Measurements from ENCODE around the gene AAGAB.

AAGAB gene

DNA sequence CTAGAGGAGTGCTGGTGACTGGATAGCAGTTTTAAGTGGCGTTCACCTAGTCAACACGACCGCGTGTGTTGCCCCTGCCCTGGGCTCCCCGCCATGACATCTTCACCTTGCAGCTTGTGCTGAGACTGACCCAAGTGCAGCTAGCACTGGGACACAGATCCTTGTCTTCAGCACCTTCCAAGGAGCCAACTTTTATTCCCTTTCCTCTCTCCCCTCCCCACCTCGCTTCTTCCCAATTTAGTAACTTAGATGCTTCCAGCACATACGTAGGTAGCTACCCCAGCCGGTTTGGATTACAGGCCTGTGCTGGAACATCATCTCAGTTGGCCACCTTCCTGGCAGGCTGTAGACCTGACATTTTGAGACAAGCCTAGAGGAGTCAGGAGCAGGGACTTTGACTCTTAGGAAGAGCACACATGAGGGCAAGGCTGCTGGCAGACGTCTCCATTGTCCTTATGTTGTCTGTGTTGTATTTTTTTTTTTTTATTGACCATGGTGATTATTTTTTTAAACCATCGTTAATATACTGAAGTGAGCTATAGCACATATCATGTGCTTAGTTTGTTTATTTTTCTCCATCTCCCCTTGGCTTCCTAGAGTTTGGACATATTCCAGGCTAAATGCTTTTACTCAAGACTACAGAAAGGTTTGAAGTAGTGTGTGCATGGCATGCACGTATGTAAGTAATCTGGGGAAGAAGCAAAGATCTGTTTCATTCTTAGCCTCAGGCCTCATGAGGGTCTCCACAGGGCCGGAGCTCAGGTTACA lies 61.1 kb downstream of the AAGAB start:
- H3K9me3 ChIP-seq (ENCODE audit: control insufficient read depth in 5 of 5, low read length in 5 of 5): no peaks in the 10 kb centered on the region
- H3K4me3 ChIP-seq (ENCODE audit: low read depth in 1 of 5, low read length in 5 of 5): no peak overlapping the region
- no peak overlapping the region for H3K9ac ChIP-seq (ENCODE audit: low read length in 5 of 5)
- H3K27ac ChIP-seq (ENCODE audit: low read depth, low read length): peak overlapping the region; percentile 55
- no peaks in the 10 kb centered on the region for H3K27me3 ChIP-seq (ENCODE audit: control insufficient read depth in 5 of 5, insufficient read depth in 4 of 5, low read length in 5 of 5)
- peaks cover 7 to 51% (median 39%) of the 10 kb centered on the region in 5 donors for H3K36me3 ChIP-seq (ENCODE audit: control insufficient read depth in 5 of 5, insufficient read depth in 5 of 5, low read length in 5 of 5)
- H3K4me1 ChIP-seq (ENCODE audit: control insufficient read depth in 5 of 5, insufficient read depth in 5 of 5, low read length in 5 of 5): peaks cover 14 to 52% (median 30%) of the 10 kb centered on the region in 5 donors

DNA sequence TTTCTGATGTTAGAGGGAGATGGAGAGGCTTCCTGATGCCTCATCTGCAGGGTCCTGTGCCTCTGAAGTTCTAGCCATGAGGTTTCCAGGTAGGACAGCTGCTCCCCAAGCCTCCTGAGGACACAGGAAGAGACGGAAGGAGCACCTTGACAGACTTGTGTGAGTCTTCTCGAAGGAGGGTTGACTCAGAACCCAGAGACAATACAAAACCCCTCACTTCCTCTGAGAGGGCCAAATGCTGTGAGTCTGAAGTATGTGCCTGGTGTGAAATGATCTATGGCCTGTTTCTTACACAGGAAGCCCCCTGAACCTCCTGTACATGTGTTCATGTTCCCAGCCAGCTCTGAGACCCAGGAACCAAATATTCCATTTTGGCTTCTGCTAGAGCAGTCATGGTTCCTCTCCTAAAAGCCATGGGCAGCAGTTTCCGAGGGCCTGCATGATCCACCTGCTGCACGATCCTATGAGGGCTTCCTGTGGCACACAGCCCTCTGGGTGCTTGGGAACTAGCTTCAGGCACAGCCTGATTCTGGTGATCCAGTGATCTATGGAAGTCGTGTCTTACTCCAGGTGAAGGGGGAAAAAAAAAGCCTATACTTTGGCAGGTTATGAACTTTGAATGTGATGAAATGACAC lies 62.2 kb downstream of the AAGAB start:
- H3K4me1 ChIP-seq (ENCODE audit: control insufficient read depth in 5 of 5, insufficient read depth in 5 of 5, low read length in 5 of 5): peaks cover 14 to 60% (median 40%) of the 10 kb centered on the region in 5 donors
- peaks cover 7 to 57% (median 46%) of the 10 kb centered on the region in 5 donors for H3K36me3 ChIP-seq (ENCODE audit: control insufficient read depth in 5 of 5, insufficient read depth in 5 of 5, low read length in 5 of 5)
- no peak overlapping the region for H3K27ac ChIP-seq (ENCODE audit: low read depth, low read length)
- no peaks in the 10 kb centered on the region for H3K9me3 ChIP-seq (ENCODE audit: control insufficient read depth in 5 of 5, low read length in 5 of 5)
- no peak overlapping the region for H3K9ac ChIP-seq (ENCODE audit: low read length in 5 of 5)
- no peak overlapping the region for H3K4me3 ChIP-seq (ENCODE audit: low read depth in 1 of 5, low read length in 5 of 5)
- no peaks in the 10 kb centered on the region for H3K27me3 ChIP-seq (ENCODE audit: control insufficient read depth in 5 of 5, insufficient read depth in 4 of 5, low read length in 5 of 5)

DNA sequence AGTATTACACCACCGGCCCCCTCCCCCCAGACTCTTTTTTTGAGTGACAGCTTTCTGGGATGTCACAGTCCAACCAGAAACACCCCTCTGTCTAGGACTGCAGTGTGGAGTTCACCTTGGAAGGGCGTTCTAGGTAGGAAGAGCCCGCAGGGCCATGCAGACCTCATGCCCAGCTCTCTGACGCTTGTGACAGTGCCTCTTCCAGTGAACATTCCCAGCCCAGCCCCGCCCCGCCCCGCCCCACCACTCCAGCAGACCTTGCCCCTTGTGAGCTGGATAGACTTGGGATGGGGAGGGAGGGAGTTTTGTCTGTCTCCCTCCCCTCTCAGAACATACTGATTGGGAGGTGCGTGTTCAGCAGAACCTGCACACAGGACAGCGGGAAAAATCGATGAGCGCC lies 63.6 kb downstream of the AAGAB start:
- Histone ChIP-seq H3K4me3 (ENCODE audit: low read depth in 1 of 5, low read length in 5 of 5) (no peak overlapping the region), H3K4me1 (ENCODE audit: control insufficient read depth in 5 of 5, insufficient read depth in 5 of 5, low read length in 5 of 5) (peaks cover 14 to 66% (median 50%) of the 10 kb centered on the region in 5 donors), H3K27me3 (ENCODE audit: control insufficient read depth in 5 of 5, insufficient read depth in 4 of 5, low read length in 5 of 5) (no peaks in the 10 kb centered on the region), H3K9me3 (ENCODE audit: control insufficient read depth in 5 of 5, low read length in 5 of 5) (no peaks in the 10 kb centered on the region), H3K27ac (ENCODE audit: low read depth, low read length) (peak overlapping the region; percentile 96), H3K9ac (ENCODE audit: low read length in 5 of 5) (no peak overlapping the region), H3K36me3 (ENCODE audit: control insufficient read depth in 5 of 5, insufficient read depth in 5 of 5, low read length in 5 of 5) (peaks cover 7 to 61% (median 56%) of the 10 kb centered on the region in 5 donors)

DNA sequence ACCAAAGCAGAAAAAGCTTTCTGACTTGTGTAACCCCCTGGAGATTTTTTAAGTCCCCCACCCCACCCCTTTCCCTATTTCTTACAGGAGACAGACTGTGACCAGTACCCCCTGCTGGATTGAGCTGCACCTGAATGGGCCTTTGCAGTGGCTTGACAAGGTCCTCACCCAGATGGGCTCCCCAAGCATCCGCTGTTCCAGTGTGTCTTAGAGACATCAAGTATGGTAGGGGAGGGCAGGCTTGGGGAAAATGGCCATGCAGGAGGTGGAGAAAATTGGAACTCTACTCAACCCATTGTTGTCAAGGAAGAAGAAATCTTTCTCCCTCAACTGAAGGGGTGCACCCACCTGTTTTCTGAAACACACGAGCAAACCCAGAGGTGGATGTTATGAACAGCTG lies 64.1 kb downstream of the AAGAB start:
- peaks cover 18 to 70% (median 53%) of the 10 kb centered on the region in 5 donors for H3K4me1 ChIP-seq (ENCODE audit: control insufficient read depth in 5 of 5, insufficient read depth in 5 of 5, low read length in 5 of 5)
- no peak overlapping the region for H3K9ac ChIP-seq (ENCODE audit: low read length in 5 of 5)
- H3K27me3 ChIP-seq (ENCODE audit: control insufficient read depth in 5 of 5, insufficient read depth in 4 of 5, low read length in 5 of 5): no peaks in the 10 kb centered on the region

DNA sequence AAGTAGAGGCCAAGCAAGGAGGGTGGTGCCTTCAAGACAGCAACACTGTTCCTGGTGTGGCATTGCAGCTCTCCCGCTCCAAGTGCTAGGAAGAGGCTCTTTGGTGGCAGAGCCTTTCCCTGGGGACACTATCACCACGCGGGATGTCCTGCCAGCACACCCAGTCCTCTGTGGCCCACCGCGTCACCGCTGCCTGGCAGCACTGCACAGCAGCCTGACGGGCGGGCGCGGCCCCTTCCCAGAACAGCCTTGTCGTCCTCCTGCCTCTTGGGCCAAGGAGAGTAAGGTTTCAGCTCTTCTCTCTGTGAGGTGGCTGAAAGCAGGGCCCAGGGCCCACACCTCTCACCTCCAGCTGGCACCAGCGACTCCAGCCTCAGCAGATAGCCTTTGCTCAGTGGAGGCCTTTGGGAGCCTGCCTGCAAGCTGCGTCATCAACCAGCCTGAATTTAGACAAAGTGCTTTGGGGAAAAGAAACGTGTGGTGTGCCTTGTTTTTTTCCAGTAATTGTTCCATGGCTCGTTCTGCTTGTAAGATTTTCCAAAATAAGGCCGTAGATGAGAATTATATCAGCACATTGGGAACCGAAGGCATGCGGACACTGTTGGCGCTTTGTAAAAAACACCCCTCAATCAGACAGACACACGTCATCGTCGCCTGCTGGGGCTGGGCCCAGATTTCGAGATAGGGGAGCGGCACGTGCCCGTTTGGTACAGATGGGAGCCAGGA lies 65.0 kb downstream of the AAGAB start:
- no peaks in the 10 kb centered on the region for H3K27me3 ChIP-seq (ENCODE audit: control insufficient read depth in 5 of 5, insufficient read depth in 4 of 5, low read length in 5 of 5)
- H3K4me3 ChIP-seq (ENCODE audit: low read depth in 1 of 5, low read length in 5 of 5): no peak overlapping the region
- no peaks in the 10 kb centered on the region for H3K9me3 ChIP-seq (ENCODE audit: control insufficient read depth in 5 of 5, low read length in 5 of 5)
- peak overlapping the region; percentile 96 for H3K27ac ChIP-seq (ENCODE audit: low read depth, low read length)
- peak overlapping the region in 4 of 5 donors; percentile 49 to 84 (median 72) for H3K9ac ChIP-seq (ENCODE audit: low read length in 5 of 5)
- H3K4me1 ChIP-seq (ENCODE audit: control insufficient read depth in 5 of 5, insufficient read depth in 5 of 5, low read length in 5 of 5): peaks cover 19 to 70% (median 52%) of the 10 kb centered on the region in 5 donors
- peaks cover 7 to 67% (median 59%) of the 10 kb centered on the region in 5 donors for H3K36me3 ChIP-seq (ENCODE audit: control insufficient read depth in 5 of 5, insufficient read depth in 5 of 5, low read length in 5 of 5)

More for the DNA sequence above, 64.1 kb downstream of the AAGAB start:
- no peak overlapping the region for H3K4me3 ChIP-seq (ENCODE audit: low read depth in 1 of 5, low read length in 5 of 5)
- peaks cover 7 to 61% (median 53%) of the 10 kb centered on the region in 5 donors for H3K36me3 ChIP-seq (ENCODE audit: control insufficient read depth in 5 of 5, insufficient read depth in 5 of 5, low read length in 5 of 5)
- peak overlapping the region; percentile 96 for H3K27ac ChIP-seq (ENCODE audit: low read depth, low read length)
- no peaks in the 10 kb centered on the region for H3K9me3 ChIP-seq (ENCODE audit: control insufficient read depth in 5 of 5, low read length in 5 of 5)

DNA sequence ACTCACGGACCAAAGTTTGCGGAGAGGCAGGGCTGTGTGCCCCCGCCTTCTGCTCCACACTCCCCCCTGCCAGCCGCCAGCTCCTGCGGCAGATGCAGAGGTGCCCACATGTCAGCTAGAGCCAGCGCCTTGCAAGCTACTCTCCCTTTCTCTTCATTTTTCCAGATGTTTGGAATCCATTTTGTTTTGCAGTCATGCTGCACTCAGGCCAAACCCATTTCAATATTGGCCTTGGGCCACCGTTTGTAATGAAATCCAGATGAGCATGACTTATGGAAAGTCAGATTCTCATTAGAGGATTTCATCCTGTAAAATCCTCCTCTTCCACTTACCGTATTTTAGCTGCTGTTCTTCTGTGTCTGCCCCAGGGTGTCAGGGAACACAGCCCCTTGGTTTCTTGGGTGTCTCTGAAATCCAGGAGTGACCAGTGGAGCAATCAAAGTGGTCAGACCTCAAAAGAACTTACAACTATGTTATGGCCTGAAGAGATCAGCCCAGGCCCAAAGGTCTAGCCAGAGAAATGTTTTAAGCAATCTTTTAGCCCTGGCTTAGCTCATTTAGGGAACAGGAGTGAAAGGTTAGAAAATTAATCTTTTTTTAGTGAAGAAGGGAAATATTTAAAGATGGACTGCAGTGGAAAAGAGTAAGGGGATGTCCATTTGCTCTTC lies 65.8 kb downstream of the AAGAB start:
- Histone ChIP-seq H3K4me1 (ENCODE audit: control insufficient read depth in 5 of 5, insufficient read depth in 5 of 5, low read length in 5 of 5) (peaks cover 21 to 70% (median 49%) of the 10 kb centered on the region in 5 donors), H3K9me3 (ENCODE audit: control insufficient read depth in 5 of 5, low read length in 5 of 5) (no peaks in the 10 kb centered on the region), H3K27me3 (ENCODE audit: control insufficient read depth in 5 of 5, insufficient read depth in 4 of 5, low read length in 5 of 5) (no peaks in the 10 kb centered on the region), H3K4me3 (ENCODE audit: low read depth in 1 of 5, low read length in 5 of 5) (no peak overlapping the region), H3K27ac (ENCODE audit: low read depth, low read length) (peak overlapping the region; percentile 96), H3K9ac (ENCODE audit: low read length in 5 of 5) (peak overlapping the region; percentile 48 to 84 (median 70)), H3K36me3 (ENCODE audit: control insufficient read depth in 5 of 5, insufficient read depth in 5 of 5, low read length in 5 of 5) (peaks cover 7 to 68% (median 60%) of the 10 kb centered on the region in 5 donors)

DNA sequence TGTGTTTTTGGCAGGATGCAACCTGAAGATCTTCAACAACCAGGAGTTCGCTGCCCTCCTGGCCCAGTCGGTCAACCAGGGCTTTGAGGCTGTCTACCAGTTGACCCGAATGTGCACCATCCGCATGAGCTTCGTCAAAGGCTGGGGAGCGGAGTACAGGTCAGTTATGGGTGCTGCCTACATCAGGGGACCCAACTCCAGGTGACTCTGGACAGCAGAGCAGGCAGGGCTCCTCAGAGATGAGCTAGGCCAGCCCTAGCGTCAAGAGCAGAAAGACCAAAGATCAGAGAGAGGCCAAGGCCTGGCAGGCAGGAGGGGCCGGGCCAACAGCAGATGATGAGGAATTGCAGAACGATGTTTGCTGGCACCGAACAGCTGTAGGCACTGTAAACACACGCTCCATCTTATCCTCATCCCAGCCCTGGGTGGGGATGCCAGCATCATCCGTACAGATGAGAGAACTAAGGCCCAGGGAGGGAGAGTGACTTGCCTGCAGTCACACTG lies 67.1 kb downstream of the AAGAB start:
- Histone ChIP-seq H3K4me1 (ENCODE audit: control insufficient read depth in 5 of 5, insufficient read depth in 5 of 5, low read length in 5 of 5) (peaks cover 21 to 75% (median 54%) of the 10 kb centered on the region in 5 donors), H3K9ac (ENCODE audit: low read length in 5 of 5) (no peak overlapping the region), H3K4me3 (ENCODE audit: low read depth in 1 of 5, low read length in 5 of 5) (no peak overlapping the region), H3K9me3 (ENCODE audit: control insufficient read depth in 5 of 5, low read length in 5 of 5) (no peaks in the 10 kb centered on the region), H3K27ac (ENCODE audit: low read depth, low read length) (peak overlapping the region; percentile 96), H3K27me3 (ENCODE audit: control insufficient read depth in 5 of 5, insufficient read depth in 4 of 5, low read length in 5 of 5) (no peaks in the 10 kb centered on the region), H3K36me3 (ENCODE audit: control insufficient read depth in 5 of 5, insufficient read depth in 5 of 5, low read length in 5 of 5) (peaks cover 7 to 62% (median 56%) of the 10 kb centered on the region in 5 donors)

DNA sequence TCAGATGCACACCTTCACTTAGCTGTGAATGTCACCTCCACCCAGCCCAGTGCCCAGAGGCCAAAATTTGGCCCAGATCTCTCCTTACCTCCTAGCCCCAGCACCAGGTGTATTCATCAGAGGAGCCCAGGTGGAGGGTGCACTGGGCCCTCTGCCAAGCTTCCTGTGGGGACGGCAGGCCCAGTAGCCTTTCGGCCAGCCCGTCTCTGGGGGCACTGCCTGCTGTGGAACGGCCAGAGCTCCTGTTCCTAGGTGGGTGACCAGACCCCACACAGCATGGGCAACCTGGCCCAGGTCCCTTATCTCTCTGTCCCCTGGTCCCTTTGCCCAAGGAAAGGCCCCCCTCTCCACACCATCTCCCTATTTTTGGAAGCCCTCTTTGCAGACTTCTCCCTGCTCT lies 67.8 kb downstream of the AAGAB start:
- Histone ChIP-seq H3K4me3 (ENCODE audit: low read depth in 1 of 5, low read length in 5 of 5) (no peak overlapping the region), H3K9me3 (ENCODE audit: control insufficient read depth in 5 of 5, low read length in 5 of 5) (no peaks in the 10 kb centered on the region), H3K36me3 (ENCODE audit: control insufficient read depth in 5 of 5, insufficient read depth in 5 of 5, low read length in 5 of 5) (peaks cover 6 to 60% (median 52%) of the 10 kb centered on the region in 5 donors), H3K9ac (ENCODE audit: low read length in 5 of 5) (peak overlapping the region in 2 of 5 donors; percentile 2 to 12), H3K27ac (ENCODE audit: low read depth, low read length) (peak overlapping the region; percentile 96), H3K4me1 (ENCODE audit: control insufficient read depth in 5 of 5, insufficient read depth in 5 of 5, low read length in 5 of 5) (peaks cover 21 to 75% (median 54%) of the 10 kb centered on the region in 5 donors), H3K27me3 (ENCODE audit: control insufficient read depth in 5 of 5, insufficient read depth in 4 of 5, low read length in 5 of 5) (no peaks in the 10 kb centered on the region)

DNA sequence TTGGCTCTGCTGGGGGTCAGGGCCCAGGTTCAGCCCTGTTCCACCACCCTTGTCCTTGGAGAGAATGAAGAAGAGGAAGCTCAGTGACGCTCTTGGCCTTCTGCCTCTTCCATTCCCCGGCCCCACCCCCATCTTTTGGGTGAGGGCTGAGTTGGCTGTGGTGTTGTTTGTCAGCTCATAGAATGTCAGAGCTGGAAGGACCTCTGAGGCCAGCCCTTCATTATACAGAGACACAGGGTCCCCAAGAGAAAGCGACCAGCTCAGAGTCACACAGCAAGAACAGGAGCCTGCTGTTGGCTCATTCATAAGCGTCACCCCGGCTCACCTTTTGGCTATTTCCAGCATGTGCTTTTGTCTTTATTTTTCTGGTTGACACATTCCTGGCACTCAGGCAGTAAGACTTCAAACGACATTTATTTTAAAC lies 68.2 kb downstream of the AAGAB start:
- H3K9ac ChIP-seq (ENCODE audit: low read length in 5 of 5): peak overlapping the region in 3 of 5 donors; percentile 2 to 41 (median 12)
- no peaks in the 10 kb centered on the region for H3K9me3 ChIP-seq (ENCODE audit: control insufficient read depth in 5 of 5, low read length in 5 of 5)
- H3K27me3 ChIP-seq (ENCODE audit: control insufficient read depth in 5 of 5, insufficient read depth in 4 of 5, low read length in 5 of 5): no peaks in the 10 kb centered on the region
- peaks cover 21 to 75% (median 54%) of the 10 kb centered on the region in 5 donors for H3K4me1 ChIP-seq (ENCODE audit: control insufficient read depth in 5 of 5, insufficient read depth in 5 of 5, low read length in 5 of 5)
- H3K27ac ChIP-seq (ENCODE audit: low read depth, low read length): peak overlapping the region; percentile 96
- H3K4me3 ChIP-seq (ENCODE audit: low read depth in 1 of 5, low read length in 5 of 5): no peak overlapping the region
- H3K36me3 ChIP-seq (ENCODE audit: control insufficient read depth in 5 of 5, insufficient read depth in 5 of 5, low read length in 5 of 5): peaks cover 2 to 58% (median 48%) of the 10 kb centered on the region in 5 donors

Data from subcutaneous abdominal adipose tissue (tissue), 5 donors.